SK-N-SH (cell line): ENCODE results near the gene ZNF385C. TPM values are rescaled to one million over a fixed set of nuclear protein-coding genes. Genes with fewer than 3 reads are reported as not detected.

ENCODE experiments used
- CTCF ChIA-PET: fragments of 300-600, 350-600 bp; formaldehyde crosslinking; extraction: SDS; loops from one replicate; lab custom pipeline; 2021; lab: Yijun Ruan, JAX
- POLR2A ChIA-PET: fragments of 350-600 bp; sonication (Branson Sonifier 250); formaldehyde crosslinking; extraction: SDS; loops from one replicate; lab custom pipeline; 2020; ENCODE audit warnings: antibody characterized with exemption, inconsistent platforms; lab: Yijun Ruan, JAX
- DNase-seq: peaks from one replicate; pipeline ENCODE4 v3.0.0; 2012
- H2AFZ ChIP-seq: fragments of 200-600 bp; sonication (generic); 2 replicates; pipeline ENCODE4 v1.8.1; 2016; ENCODE audit warnings: antibody characterized with exemption, mild to moderate bottlenecking, low read depth
- H3F3A ChIP-seq: fragments of 200-600 bp; sonication (generic); replicated peaks from 2 replicates; pipeline ENCODE3; 2016; ENCODE audit warnings: antibody characterized with exemption, mild to moderate bottlenecking; ENCODE audit not compliant: insufficient read depth
- H3K27ac ChIP-seq, 2 experiments: fragments of 200-500 bp in 1 of 2; fragments of 200-600 bp in 1 of 2; sonication (Bioruptor generic) in 1 of 2; sonication (generic), shearing (Covaris generic) in 1 of 2; 2 replicates each; pipeline versions ENCODE4 v1.5.1 to v1.6.1; 2014 to 2016; ENCODE audit warnings: low read depth in 2 of 2, inconsistent platforms in 1 of 2, low read length in 1 of 2, mild to moderate bottlenecking in 1 of 2, mixed read lengths in 1 of 2
- H3K27me3 ChIP-seq: fragments of 200-600 bp; sonication (generic), shearing (Covaris generic); 2 replicates; pipeline ENCODE4 v1.6.1; 2016; ENCODE audit warnings: mixed run types; ENCODE audit not compliant: insufficient read depth
- H3K36me3 ChIP-seq, 2 experiments: fragments of 200-500 bp in 1 of 2; fragments of 200-600 bp in 1 of 2; sonication (Bioruptor generic) in 1 of 2; sonication (generic) in 1 of 2; replicated peaks in 1 of 2; 2 replicates each; pipeline versions ENCODE3 to v1.5.1; 2014 to 2016; ENCODE audit warnings: low read length in 1 of 2, mild to moderate bottlenecking in 1 of 2; ENCODE audit not compliant: insufficient read depth in 2 of 2, control insufficient read depth in 1 of 2
- H3K4me1 ChIP-seq, 2 experiments: fragments of 200-500 bp in 1 of 2; fragments of 200-600 bp in 1 of 2; sonication (Bioruptor generic) in 1 of 2; sonication (generic), shearing (Covaris generic) in 1 of 2; 2 replicates each; pipeline versions ENCODE4 v1.5.1 to v1.6.1; 2014 to 2016; ENCODE audit warnings: low read depth in 1 of 2, low read length in 1 of 2, mixed run types in 1 of 2; ENCODE audit not compliant: insufficient read depth in 2 of 2, control insufficient read depth in 1 of 2
- H3K4me2 ChIP-seq: fragments of 200-600 bp; sonication (generic), shearing (Covaris generic); 2 replicates; pipeline ENCODE4 v1.6.1; 2017; ENCODE audit warnings: mixed run types
- H3K4me3 ChIP-seq, 2 experiments: fragments of 200-500 bp in 1 of 2; fragments of 200-600 bp in 1 of 2; sonication (Bioruptor generic) in 1 of 2; sonication (generic), shearing (Covaris generic) in 1 of 2; 2 replicates each; pipeline versions ENCODE4 v1.5.1 to v1.8.1; 2014 to 2016; ENCODE audit warnings: low read depth in 2 of 2, inconsistent platforms in 1 of 2, low read length in 1 of 2, mild to moderate bottlenecking in 1 of 2, mixed read lengths in 1 of 2, moderate library complexity in 1 of 2
- H3K79me2 ChIP-seq: fragments of 200-600 bp; sonication (generic); 2 replicates; pipeline ENCODE4 v1.8.1; 2017; ENCODE audit warnings: mild to moderate bottlenecking; ENCODE audit not compliant: insufficient read depth
- H3K9ac ChIP-seq: fragments of 200-600 bp; sonication (generic); 2 replicates; pipeline ENCODE4 v1.6.1; 2017; ENCODE audit warnings: mixed run types
- H3K9me2 ChIP-seq: fragments of 200-600 bp; sonication (generic); 2 replicates; pipeline ENCODE4 v1.6.1; 2017; ENCODE audit warnings: mixed run types
- H3K9me3 ChIP-seq: fragments of 200-600 bp; sonication (generic); 2 replicates; pipeline ENCODE4 v1.6.1; 2017; ENCODE audit warnings: mixed run types, mild to moderate bottlenecking, moderate library complexity
- H4K20me1 ChIP-seq: fragments of 200-600 bp; sonication (generic); 2 replicates; pipeline ENCODE4 v1.6.1; 2017; ENCODE audit warnings: mild to moderate bottlenecking, mixed run types; ENCODE audit not compliant: insufficient read depth
- ELF1 ChIP-seq: IDR thresholded peaks from 2 replicates; pipeline ENCODE4 v1.4.0; 2012
- EZH2phosphoT487 ChIP-seq: fragments of 200-600 bp; sonication (generic); IDR thresholded peaks from 2 replicates; pipeline ENCODE4 v1.6.1; 2017; ENCODE audit warnings: low read depth, mixed run types, mild to moderate bottlenecking, antibody characterized with exemption, moderate library complexity, borderline replicate concordance
- FOSL2 ChIP-seq: IDR thresholded peaks from 2 replicates; pipeline ENCODE4 v1.4.0; 2012; ENCODE audit warnings: low read depth, mild to moderate bottlenecking, moderate library complexity, borderline replicate concordance
- FOXM1 ChIP-seq: IDR thresholded peaks from 2 replicates; pipeline ENCODE4 v1.4.0; 2012; ENCODE audit warnings: low read depth, mild to moderate bottlenecking
- JUND ChIP-seq: IDR thresholded peaks from 2 replicates; pipeline ENCODE4 v1.4.0; 2012
- MXI1 ChIP-seq: IDR thresholded peaks from 2 replicates; pipeline ENCODE4 v1.6.1; 2012; ENCODE audit warnings: mild to moderate bottlenecking, low read depth, low read length, improper control_type of control experiment
- NFIC ChIP-seq: IDR thresholded peaks from 2 replicates; pipeline ENCODE4 v1.4.0; 2012; ENCODE audit warnings: borderline replicate concordance
- POLR2AphosphoS5 ChIP-seq: IDR thresholded peaks from 2 replicates; pipeline ENCODE4 v1.6.1; 2012; ENCODE audit warnings: low read depth, low read length
- RAD21 ChIP-seq: IDR thresholded peaks from 2 replicates; pipeline ENCODE4 v1.6.1; 2012; ENCODE audit warnings: mild to moderate bottlenecking, low read length
- RFX5 ChIP-seq: IDR thresholded peaks from 2 replicates; pipeline ENCODE4 v1.6.1; 2012; ENCODE audit warnings: mild to moderate bottlenecking, improper control_type of control experiment, low read length
- RXRA ChIP-seq: IDR thresholded peaks from 2 replicates; pipeline ENCODE4 v1.4.0; 2012; ENCODE audit warnings: low read depth, mild to moderate bottlenecking, borderline replicate concordance
- SMC3 ChIP-seq: IDR thresholded peaks from 2 replicates; pipeline ENCODE4 v1.6.1; 2012; ENCODE audit warnings: low read depth, low read length, improper control_type of control experiment
- TAF1 ChIP-seq: IDR thresholded peaks from 2 replicates; pipeline ENCODE4 v1.6.1; 2012; ENCODE audit warnings: low read depth, mild to moderate bottlenecking, low read length, moderate library complexity, borderline replicate concordance
- TCF12 ChIP-seq: IDR thresholded peaks from 2 replicates; pipeline ENCODE4 v1.4.0; 2012
- YY1 ChIP-seq: IDR thresholded peaks from 2 replicates; pipeline ENCODE4 v1.4.0; 2012; ENCODE audit warnings: low read depth, mild to moderate bottlenecking
- WGBS: methylation state at CpG from one replicate; pipeline ENCODE4 v1.1.6; 2017; ENCODE audit warnings: low lambda C conversion rate; 5-methylcytosine and 5-hydroxymethylcytosine counted together
- polyA plus RNA-seq, 3 experiments: library from polyadenylated mRNA; depleted of rRNA; stranded (reverse); fragments of >200 nt; gene quantifications; 2 replicates each; pipeline ENCODE4 v1.2.3, GENCODE V29; 2012
- TF ChIP-seq, protein P1 (sequence below): IDR thresholded peaks from 2 replicates; pipeline ENCODE4 v1.4.0; 2012; ENCODE audit warnings: low read depth
- TF ChIP-seq, protein P2 (sequence below): fragments of 150-350 bp; IDR thresholded peaks from 2 replicates; pipeline ENCODE4 v1.6.1; 2016; ENCODE audit warnings: mild to moderate bottlenecking, low read depth, low read length
- TF ChIP-seq, protein P3 (sequence below): fragments of 200-600 bp; sonication (generic); IDR thresholded peaks from 2 replicates; pipeline ENCODE4 v1.6.1; 2017; ENCODE audit warnings: antibody characterized with exemption, mild to moderate bottlenecking, moderate library complexity
- TF ChIP-seq, protein P4 (sequence below): fragments of 150-350 bp; IDR thresholded peaks from 2 replicates; pipeline ENCODE4 v1.6.1; 2017; ENCODE audit warnings: antibody characterized with exemption, low read length, low read depth, borderline replicate concordance
- TF ChIP-seq, protein P5 (sequence below): IDR thresholded peaks from 2 replicates; pipeline ENCODE4 v1.4.0; 2012; ENCODE audit warnings: low read depth, borderline replicate concordance

ZNF385C gene
- polyA plus RNA-seq, 1 of the 3 experiments (the other 2 are of a cell fraction), result 0.05 TPM

DNA sequence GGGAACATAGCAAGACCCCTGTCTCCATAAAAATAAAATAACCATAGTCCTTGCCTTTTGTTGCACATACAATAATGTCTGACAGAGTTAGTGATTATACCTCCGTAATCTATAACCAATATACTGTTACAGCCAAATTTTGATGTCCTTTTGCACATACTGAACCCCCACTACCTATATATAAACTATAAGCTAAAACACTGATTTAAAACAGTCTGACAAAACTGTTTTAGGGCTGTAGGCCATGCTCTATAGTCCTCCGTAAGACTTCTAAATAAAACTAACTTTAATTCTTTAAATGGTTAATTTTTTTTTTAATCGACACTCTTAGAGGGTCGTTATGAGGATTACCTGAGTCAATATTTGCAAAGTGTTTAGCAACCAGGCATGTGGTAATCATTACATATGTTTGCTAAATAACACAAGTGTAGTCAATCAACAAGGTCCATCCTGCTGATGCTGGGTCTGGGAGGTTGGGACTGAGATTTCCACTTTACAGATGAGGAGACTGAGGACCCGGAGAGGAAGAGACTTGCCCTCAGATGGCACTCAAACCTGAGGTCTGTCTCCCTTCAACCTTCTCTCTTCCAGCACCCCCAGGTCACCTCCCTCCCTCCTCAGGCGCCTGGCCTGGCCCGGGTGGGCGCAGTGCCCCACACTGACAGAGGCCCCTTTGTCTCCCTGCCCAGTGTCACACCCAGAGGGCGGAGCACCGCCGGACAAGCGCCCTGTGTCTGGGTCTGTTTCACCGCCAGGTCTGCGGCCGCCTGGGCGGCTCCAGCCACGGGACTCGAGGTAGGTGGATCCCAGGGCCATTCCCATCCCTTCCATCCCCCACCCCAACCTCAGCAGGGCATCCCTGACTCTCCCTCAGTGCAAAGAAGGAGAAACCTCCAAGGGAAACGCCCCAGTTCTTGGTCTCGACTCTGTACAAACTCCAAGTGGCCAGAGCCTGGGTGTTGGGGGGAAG is 10.3 kb downstream of the ZNF385C start:
- WGBS, result 67% methylated on average over 6 of the region's 20 CpGs
- TF ChIP-seq RFX5 (no peak), RXRA (no peak), FOXM1 (no peak), TCF12 (no peak), JUND (no peak), RAD21 (no peak), MXI1 (no peak), SMC3 (no peak), ELF1 (no peak), TAF1 (no peak), YY1 (no peak), FOSL2 (no peak), NFIC (no peak), POLR2AphosphoS5 (no peak), EZH2phosphoT487 (no peak)
- TF ChIP-seq, protein P1, sequence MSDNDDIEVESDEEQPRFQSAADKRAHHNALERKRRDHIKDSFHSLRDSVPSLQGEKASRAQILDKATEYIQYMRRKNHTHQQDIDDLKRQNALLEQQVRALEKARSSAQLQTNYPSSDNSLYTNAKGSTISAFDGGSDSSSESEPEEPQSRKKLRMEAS, result no peak
- TF ChIP-seq, protein P2, sequence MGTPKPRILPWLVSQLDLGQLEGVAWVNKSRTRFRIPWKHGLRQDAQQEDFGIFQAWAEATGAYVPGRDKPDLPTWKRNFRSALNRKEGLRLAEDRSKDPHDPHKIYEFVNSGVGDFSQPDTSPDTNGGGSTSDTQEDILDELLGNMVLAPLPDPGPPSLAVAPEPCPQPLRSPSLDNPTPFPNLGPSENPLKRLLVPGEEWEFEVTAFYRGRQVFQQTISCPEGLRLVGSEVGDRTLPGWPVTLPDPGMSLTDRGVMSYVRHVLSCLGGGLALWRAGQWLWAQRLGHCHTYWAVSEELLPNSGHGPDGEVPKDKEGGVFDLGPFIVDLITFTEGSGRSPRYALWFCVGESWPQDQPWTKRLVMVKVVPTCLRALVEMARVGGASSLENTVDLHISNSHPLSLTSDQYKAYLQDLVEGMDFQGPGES, result no peak
- TF ChIP-seq, protein P3, sequence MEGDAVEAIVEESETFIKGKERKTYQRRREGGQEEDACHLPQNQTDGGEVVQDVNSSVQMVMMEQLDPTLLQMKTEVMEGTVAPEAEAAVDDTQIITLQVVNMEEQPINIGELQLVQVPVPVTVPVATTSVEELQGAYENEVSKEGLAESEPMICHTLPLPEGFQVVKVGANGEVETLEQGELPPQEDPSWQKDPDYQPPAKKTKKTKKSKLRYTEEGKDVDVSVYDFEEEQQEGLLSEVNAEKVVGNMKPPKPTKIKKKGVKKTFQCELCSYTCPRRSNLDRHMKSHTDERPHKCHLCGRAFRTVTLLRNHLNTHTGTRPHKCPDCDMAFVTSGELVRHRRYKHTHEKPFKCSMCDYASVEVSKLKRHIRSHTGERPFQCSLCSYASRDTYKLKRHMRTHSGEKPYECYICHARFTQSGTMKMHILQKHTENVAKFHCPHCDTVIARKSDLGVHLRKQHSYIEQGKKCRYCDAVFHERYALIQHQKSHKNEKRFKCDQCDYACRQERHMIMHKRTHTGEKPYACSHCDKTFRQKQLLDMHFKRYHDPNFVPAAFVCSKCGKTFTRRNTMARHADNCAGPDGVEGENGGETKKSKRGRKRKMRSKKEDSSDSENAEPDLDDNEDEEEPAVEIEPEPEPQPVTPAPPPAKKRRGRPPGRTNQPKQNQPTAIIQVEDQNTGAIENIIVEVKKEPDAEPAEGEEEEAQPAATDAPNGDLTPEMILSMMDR, result no peak
- TF ChIP-seq, protein P4, sequence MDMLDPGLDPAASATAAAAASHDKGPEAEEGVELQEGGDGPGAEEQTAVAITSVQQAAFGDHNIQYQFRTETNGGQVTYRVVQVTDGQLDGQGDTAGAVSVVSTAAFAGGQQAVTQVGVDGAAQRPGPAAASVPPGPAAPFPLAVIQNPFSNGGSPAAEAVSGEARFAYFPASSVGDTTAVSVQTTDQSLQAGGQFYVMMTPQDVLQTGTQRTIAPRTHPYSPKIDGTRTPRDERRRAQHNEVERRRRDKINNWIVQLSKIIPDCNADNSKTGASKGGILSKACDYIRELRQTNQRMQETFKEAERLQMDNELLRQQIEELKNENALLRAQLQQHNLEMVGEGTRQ, result no peak
- TF ChIP-seq, protein P5, sequence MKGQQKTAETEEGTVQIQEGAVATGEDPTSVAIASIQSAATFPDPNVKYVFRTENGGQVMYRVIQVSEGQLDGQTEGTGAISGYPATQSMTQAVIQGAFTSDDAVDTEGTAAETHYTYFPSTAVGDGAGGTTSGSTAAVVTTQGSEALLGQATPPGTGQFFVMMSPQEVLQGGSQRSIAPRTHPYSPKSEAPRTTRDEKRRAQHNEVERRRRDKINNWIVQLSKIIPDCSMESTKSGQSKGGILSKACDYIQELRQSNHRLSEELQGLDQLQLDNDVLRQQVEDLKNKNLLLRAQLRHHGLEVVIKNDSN, result no peak
- Histone ChIP-seq H3F3A (no peaks in the 10 kb centered on the region), H3K9ac (no peak overlapping the region), H3K27ac (no peak overlapping the region), H3K27me3 (peaks cover 7% of the 10 kb centered on the region; the same call in 1 of the 2 replicates), H3K4me1 (no peaks in the 10 kb centered on the region), H3K79me2 (no peaks in the 10 kb centered on the region), H4K20me1 (no peaks in the 10 kb centered on the region), H3K36me3 (no peaks in the 10 kb centered on the region), H2AFZ (no peak overlapping the region), H3K4me2 (no peak overlapping the region), H3K9me2 (no peaks in the 10 kb centered on the region), H3K4me3 (no peak overlapping the region), H3K9me3 (no peaks in the 10 kb centered on the region)
- ChIA-PET CTCF (interaction anchor here (0.7 to 5.7 kb wide), 7 partner anchors 11 to 75 kb away, joined by 3 to 46 read pairs (median 3); no protein-coding TSS in a partner anchor), POLR2A (no interaction called here)
- no peak for DNase-seq
